ENCODE results near the gene RAD9B.
"Not testable (repeated sequence)": the region's sequence is repeated elsewhere in the genome, so short reads cannot be mapped to it uniquely, and the experiment has no call there.

- TF ChIP-seq POLR2A (IDR thresholded peaks at IDR 0.05; ENCODE audit: low read length); GATA1 (IDR thresholded peaks at IDR 0.05; ENCODE audit: low read depth, low read length): not testable (repeated sequence)
Observed at GRCh38 chr12:110518014-110518413, 15.9 kb downstream of the RAD9B start.
